ENCODE data around the gene DNAH2. TPM values are rescaled to one million over a fixed set of nuclear protein-coding genes. Genes with fewer than 3 reads are reported as not detected.

DNAH2 gene
- total and polyA plus RNA-seq, 2 of the 13 experiments (the other 11 are each of a cell fraction or from before 2014, with no cell fraction given), result not detected

GRCh38 chr17:7836596-7837407 lies 119.3 kb downstream of the DNAH2 start (continued):
- TF ChIP-seq BATF2 (CRISPR knock-in tag; IDR thresholded peaks at IDR 0.05) (no peak), USF2 (IDR thresholded peaks at IDR 0.05; ENCODE audit: low read depth, low read length) (peak; percentile 91), USF2 (CRISPR knock-in tag; IDR thresholded peaks at IDR 0.05; ENCODE audit: borderline replicate concordance) (peak; percentile 90; the same call in 1 of the 2 replicates), MXI1 (IDR thresholded peaks at IDR 0.05; ENCODE audit: borderline replicate concordance, low read depth, low read length) (peak; percentile 92; the same call in 1 of the 3 replicates), ZMYM2 (CRISPR knock-in tag; IDR thresholded peaks at IDR 0.05) (peak; percentile 43; the same call in 1 of the 2 replicates), ZNF562 (CRISPR knock-in tag; IDR thresholded peaks at IDR 0.05; ENCODE audit: borderline replicate concordance) (no peak), ARID3A (IDR thresholded peaks at IDR 0.05; ENCODE audit: low read depth, low read length) (no peak), TFDP1 (CRISPR knock-in tag; IDR thresholded peaks at IDR 0.05; ENCODE audit: borderline replicate concordance) (peak; percentile 72; the same call in 1 of the 2 replicates), ZNF143 (CRISPR knock-in tag; IDR thresholded peaks at IDR 0.05) (peak; percentile 80), SAFB2 (CRISPR knock-in tag; IDR thresholded peaks at IDR 0.05; ENCODE audit: borderline replicate concordance, low read depth) (peak; percentile 30; the same call in 1 of the 2 replicates), ZNF609 (CRISPR knock-in tag; IDR thresholded peaks at IDR 0.05; ENCODE audit: borderline replicate concordance) (peak; percentile 91), SOX5 (CRISPR knock-in tag; IDR thresholded peaks at IDR 0.05; ENCODE audit: borderline replicate concordance) (peak; percentile 88), HDAC6 (IDR thresholded peaks at IDR 0.05; ENCODE audit: low read depth, low read length) (no peak), ZNF720 (CRISPR knock-in tag; IDR thresholded peaks at IDR 0.05) (no peak), DDIT3 (CRISPR knock-in tag; IDR thresholded peaks at IDR 0.05) (no peak), MED8 (CRISPR knock-in tag; IDR thresholded peaks at IDR 0.05; ENCODE audit: insufficient replicate concordance) (peak; percentile 89), RORA (CRISPR knock-in tag; IDR thresholded peaks at IDR 0.05) (no peak), GATAD2A (CRISPR knock-in tag; IDR thresholded peaks at IDR 0.05) (peak; percentile 95)
